DOHH2 (cell line): ENCODE results near the gene RIOK3.

ENCODE experiments used
- H3F3A ChIP-seq: fragments of 200-600 bp; sonication (generic), shearing (Covaris generic); 2 replicates; pipeline ENCODE4 v1.6.0; 2016; ENCODE audit warnings: antibody characterized with exemption, mild to moderate bottlenecking; ENCODE audit not compliant: control insufficient read depth, insufficient read depth
- H3K27ac ChIP-seq: fragments of 200-600 bp; sonication (generic); 2 replicates; pipeline ENCODE4 v1.5.1; 2014; ENCODE audit warnings: low read depth, mild to moderate bottlenecking, low read length, moderate library complexity
- H3K27me3 ChIP-seq: fragments of 200-600 bp; sonication (generic); 2 replicates; pipeline ENCODE4 v1.6.1; 2014; ENCODE audit warnings: mild to moderate bottlenecking, low read length, mixed read lengths; ENCODE audit not compliant: control insufficient read depth
- H3K36me3 ChIP-seq: fragments of 200-600 bp; sonication (generic); 2 replicates; pipeline ENCODE4 v1.6.1; 2014; ENCODE audit warnings: mild to moderate bottlenecking, low read length, moderate library complexity, mixed read lengths; ENCODE audit not compliant: control insufficient read depth
- H3K4me1 ChIP-seq: fragments of 200-600 bp; sonication (generic); 2 replicates; pipeline ENCODE4 v1.6.1; 2014; ENCODE audit warnings: mild to moderate bottlenecking, low read length, mixed read lengths; ENCODE audit not compliant: control insufficient read depth
- H3K4me2 ChIP-seq: fragments of 200-600 bp; sonication (generic); 2 replicates; pipeline ENCODE4 v1.6.0; 2014; ENCODE audit warnings: mild to moderate bottlenecking, low read length, moderate library complexity
- H3K4me3 ChIP-seq: fragments of 200-600 bp; sonication (generic); 2 replicates; pipeline ENCODE4 v1.5.1; 2014; ENCODE audit warnings: mild to moderate bottlenecking, low read length, mixed read lengths
- H3K79me2 ChIP-seq: fragments of 200-600 bp; sonication (generic); 2 replicates; pipeline ENCODE4 v1.6.1; 2014; ENCODE audit warnings: mild to moderate bottlenecking, low read length, mixed read lengths; ENCODE audit not compliant: control insufficient read depth
- H3K9me2 ChIP-seq: fragments of 200-600 bp; sonication (generic); replicated peaks from 2 replicates; pipeline ENCODE4 v1.6.1; 2014; ENCODE audit warnings: mild to moderate bottlenecking, low read length, mixed read lengths; ENCODE audit not compliant: control insufficient read depth
- H3K9me3 ChIP-seq: fragments of 200-600 bp; sonication (generic); 2 replicates; pipeline ENCODE4 v1.6.1; 2014; ENCODE audit warnings: antibody characterized with exemption, low read length, mixed read lengths; ENCODE audit not compliant: control insufficient read depth, insufficient read depth
- H4K20me1 ChIP-seq: fragments of 200-600 bp; sonication (generic); 2 replicates; pipeline ENCODE4 v1.6.0; 2014; ENCODE audit warnings: low read depth, mild to moderate bottlenecking, antibody characterized with exemption, low read length, moderate library complexity; ENCODE audit not compliant: control insufficient read depth, insufficient read depth
- CTCF ChIP-seq: fragments of 200-600 bp; sonication (generic); IDR thresholded peaks from one replicate; pipeline ENCODE4 v1.5.1; 2014; ENCODE audit warnings: antibody characterized with exemption, mild to moderate bottlenecking, low read depth, low read length; ENCODE audit not compliant: poor library complexity, severe bottlenecking
- EZH2phosphoT487 ChIP-seq: fragments of 200-600 bp; sonication (generic); IDR thresholded peaks from 2 replicates; pipeline ENCODE4 v1.6.1; 2017; ENCODE audit warnings: borderline replicate concordance, mild to moderate bottlenecking, antibody characterized with exemption, low read length, moderate library complexity, mixed read lengths

RIOK3 gene

GRCh38 chr18:23529604-23530003 lies 76.5 kb downstream of the RIOK3 start:
- H3K4me1 ChIP-seq, result no peaks in the 10 kb centered on the region
- no peak overlapping the region for H3K4me3 ChIP-seq
- no peaks in the 10 kb centered on the region for H4K20me1 ChIP-seq

GRCh38 chr18:23530195-23530594 lies 77.1 kb downstream of the RIOK3 start:
- no peak overlapping the region for H3K27ac ChIP-seq
- no peaks in the 10 kb centered on the region for H3K4me1 ChIP-seq
- no peaks in the 10 kb centered on the region for H3K9me2 ChIP-seq
- TF ChIP-seq CTCF, result no peak
- no peak for TF ChIP-seq EZH2phosphoT487
- peaks cover 92% of the 10 kb centered on the region for H3K36me3 ChIP-seq
- no peaks in the 10 kb centered on the region; the same call in 1 of the 2 replicates for H3F3A ChIP-seq
- H3K4me2 ChIP-seq, result no peak overlapping the region
- no peaks in the 10 kb centered on the region for H3K79me2 ChIP-seq
- no peaks in the 10 kb centered on the region for H4K20me1 ChIP-seq
- H3K4me3 ChIP-seq, result no peak overlapping the region
- H3K9me3 ChIP-seq, result no peaks in the 10 kb centered on the region
- H3K27me3 ChIP-seq, result no peaks in the 10 kb centered on the region

More at GRCh38 chr18:23529604-23530003, 76.5 kb downstream of the RIOK3 start:
- Histone ChIP-seq H3K27me3 (no peaks in the 10 kb centered on the region), H3K27ac (no peak overlapping the region), H3K36me3 (peaks cover 86% of the 10 kb centered on the region), H3K4me2 (no peak overlapping the region), H3K9me2 (no peaks in the 10 kb centered on the region), H3K79me2 (no peaks in the 10 kb centered on the region), H3F3A (no peaks in the 10 kb centered on the region; the same call in 1 of the 2 replicates), H3K9me3 (no peaks in the 10 kb centered on the region)
- TF ChIP-seq EZH2phosphoT487 (no peak), CTCF (no peak)

DNA sequence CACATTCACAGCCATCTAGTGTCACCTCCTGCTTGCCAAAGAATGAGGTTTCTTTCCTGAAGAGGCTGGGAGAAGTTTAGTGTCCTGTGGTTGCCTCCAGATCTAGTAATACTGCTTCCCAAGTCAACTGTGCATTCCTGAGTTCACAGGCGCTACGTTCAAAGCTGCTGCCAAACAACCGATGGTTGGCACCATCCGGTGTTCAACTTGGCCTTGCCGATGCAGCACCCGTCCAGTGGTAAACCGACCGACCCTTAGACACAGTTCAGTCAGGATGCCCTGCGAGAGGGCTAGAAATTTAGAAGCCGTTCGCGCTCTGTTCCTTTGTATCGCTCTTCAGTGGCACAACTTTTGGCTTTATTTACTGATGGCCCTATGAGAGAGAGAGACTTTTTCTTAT lies 78.8 kb downstream of the RIOK3 start:
- Histone ChIP-seq H3K79me2 (no peaks in the 10 kb centered on the region), H3K4me3 (no peak overlapping the region), H3F3A (no peaks in the 10 kb centered on the region; the same call in 1 of the 2 replicates), H4K20me1 (no peaks in the 10 kb centered on the region), H3K36me3 (peaks cover 94% of the 10 kb centered on the region), H3K4me2 (no peak overlapping the region), H3K9me3 (no peaks in the 10 kb centered on the region), H3K27ac (no peak overlapping the region), H3K9me2 (no peaks in the 10 kb centered on the region), H3K4me1 (no peaks in the 10 kb centered on the region), H3K27me3 (no peaks in the 10 kb centered on the region)
- TF ChIP-seq CTCF (no peak), EZH2phosphoT487 (no peak)
